Heart right ventricle (tissue), 16 donors: ENCODE results near the gene ERP44. TPM values are rescaled to one million over a fixed set of nuclear protein-coding genes. Genes with fewer than 3 reads are reported as not detected.

ENCODE experiments used
- ATAC-seq, 8 donors: fragments of 200-7000 bp; cut with Tn5 transposase; one replicate each; pipeline ENCODE4 v1.9.1; 2020; ENCODE audit warnings: mild to moderate bottlenecking in 8 of 8, moderate library complexity in 8 of 8, moderate number of reproducible peaks in 1 of 8
- DNase-seq, 2 donors: peaks; one replicate each; pipeline ENCODE4 v3.0.0-alpha.2; 2020
- H3K27ac ChIP-seq, 10 donors: fragments of 200-600 bp; sonication (generic) in 2 of 10; one replicate each; pipeline versions ENCODE4 v1.5.0 to v1.8.0; 2020 to 2022; ENCODE audit warnings: mild to moderate bottlenecking in 3 of 10
- H3K27me3 ChIP-seq, 7 donors: fragments of 200-600 bp; one replicate each; pipeline ENCODE4 v1.8.0; 2021 to 2022; ENCODE audit warnings: mild to moderate bottlenecking in 2 of 7
- H3K36me3 ChIP-seq, 9 donors: fragments of 200-600 bp; sonication (generic) in 1 of 9; one replicate each; pipeline versions ENCODE4 v1.5.0 to v1.8.0; 2020 to 2022; ENCODE audit warnings: mild to moderate bottlenecking in 2 of 9
- H3K4me1 ChIP-seq, 9 donors: fragments of 200-600 bp; sonication (generic) in 1 of 9; one replicate each; pipeline versions ENCODE4 v1.5.0 to v1.8.0; 2020 to 2022; ENCODE audit warnings: mild to moderate bottlenecking in 4 of 9
- H3K4me3 ChIP-seq, 10 donors: fragments of 200-600 bp; sonication (generic) in 2 of 10; one replicate each; pipeline versions ENCODE4 v1.5.0 to v1.8.0; 2020 to 2022; ENCODE audit warnings: mild to moderate bottlenecking in 7 of 10, moderate library complexity in 2 of 10
- H3K9me3 ChIP-seq, 11 donors: fragments of 200-600 bp in 10 of 11; sonication (generic) in 2 of 11; one replicate each; pipeline versions ENCODE4 v1.5.0 to v1.8.0; 2013 to 2022; ENCODE audit warnings: mild to moderate bottlenecking in 2 of 11, control low read depth in 1 of 11, moderate library complexity in 1 of 11
- WGBS, 2 donors: extraction: QIAGEN DNeasy Blood & Tissue Kit; methylation state at CpG; one replicate each; pipeline ENCODE4 v1.1.7; 2013; ENCODE audit warnings: inconsistent platforms in 1 of 2; 5-methylcytosine and 5-hydroxymethylcytosine counted together
- intact Hi-C, 10 donors: fragments of 100-400 bp; cut with DNase I; formaldehyde crosslinking; loops; one replicate each; pipeline versions ENCODE4 v1.11.1 to v1.14.2; 2022
- polyA plus RNA-seq, 2 donors: library from polyadenylated mRNA; stranded (reverse); fragments of 200-250 nt; gene quantifications; one replicate each; pipeline ENCODE4 v1.2.3, GENCODE V29; 2013
- total RNA-seq, 10 donors: library from RNA; stranded (reverse); fragmentation: NEBNext Ultra II Directional in 3 of 10; extraction: Animal tissue kit (Norgen Biotek cat#: 25700) in 3 of 10; gene quantifications; one replicate each; pipeline versions ENCODE4 v1.2.1 to v1.2.4, GENCODE V29; 2021 to 2023
- TF ChIP-seq, protein P1 (sequence below), 9 donors: fragments of 200-600 bp; sonication (generic) in 2 of 9; IDR thresholded peaks; one replicate each; pipeline versions ENCODE4 v1.5.0 to v1.8.0; 2021 to 2022; ENCODE audit warnings: antibody characterized with exemption in 9 of 9, mild to moderate bottlenecking in 5 of 9, moderate library complexity in 1 of 9
- donor health status: Arrhythmogenic right ventricular cardiomyopathy.
- donor health status: ischemic (EF 13 %, LVEDD 7.1; RV severe dilation, severe dysfunction).
- donor health status: healthy with polysubstance abuse.
- donor health status: DM: no; HTN: yes; CAD: no.
- donor health status: DM: no; HTN: no; CAD: no.
- donor health status: ischemic (EF 25% LVEDD 6.9; RV normal size, moderate dysfunction).
- donor health status: ischemic (EF 25% LVEDD 5.7; RV mildly dilated, moderate dysfunction).
- donor health status: healthy.
- donor health status: DM: yes; HTN: yes; CAD: no.
- donor health status: Ischemic cardiomyopathy.
- donor health status: ischemic (EF 35%, LVEDD 5.7; RV mildly dilated, moderate dysfunction).
- donor health status: nonischemic (EF 11% LVEDD 7.7; RV severe dilation, severe dysfunction).
- donor health status: DM: yes; HTN: yes; CAD: no.
- donor health status: PGD.
- donor health status: ischemic (EF 29% LVEDD 5.4; RV normal size, mild dysfunction).
- donor health status: nonischemic (EF 23%, LVEDD 6.1; RV moderate dilation, normal function).

ERP44 gene
- total and polyA plus RNA-seq, 12 donors, result 11.9 to 19.8 (median 15.2) TPM

DNA sequence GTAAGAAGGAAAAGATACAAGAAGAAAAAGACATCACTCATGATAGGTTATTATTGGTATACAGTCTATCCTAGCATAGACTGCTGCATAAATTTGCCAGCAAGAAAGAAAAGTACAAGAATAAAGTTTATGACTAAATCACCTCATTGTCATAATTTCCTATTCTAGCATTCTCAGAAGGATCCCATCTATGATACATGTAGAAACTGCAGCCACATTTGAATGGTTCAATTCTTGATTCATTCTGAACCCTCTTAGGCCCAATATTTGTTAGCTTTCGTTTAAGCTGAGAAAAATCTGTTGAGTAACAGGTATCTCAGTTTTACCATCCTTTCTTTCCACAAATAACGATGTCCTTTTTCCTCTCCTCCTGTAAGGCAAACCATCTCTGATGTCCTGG is 21.5 kb upstream of the ERP44 start:
- H3K9me3 ChIP-seq, result peaks cover 0 to 8% (median 0%) of the 10 kb centered on the region in 11 donors
- H3K27ac ChIP-seq, result no peak overlapping the region
- H3K27me3 ChIP-seq, result no peaks in the 10 kb centered on the region
- TF ChIP-seq, protein P1, sequence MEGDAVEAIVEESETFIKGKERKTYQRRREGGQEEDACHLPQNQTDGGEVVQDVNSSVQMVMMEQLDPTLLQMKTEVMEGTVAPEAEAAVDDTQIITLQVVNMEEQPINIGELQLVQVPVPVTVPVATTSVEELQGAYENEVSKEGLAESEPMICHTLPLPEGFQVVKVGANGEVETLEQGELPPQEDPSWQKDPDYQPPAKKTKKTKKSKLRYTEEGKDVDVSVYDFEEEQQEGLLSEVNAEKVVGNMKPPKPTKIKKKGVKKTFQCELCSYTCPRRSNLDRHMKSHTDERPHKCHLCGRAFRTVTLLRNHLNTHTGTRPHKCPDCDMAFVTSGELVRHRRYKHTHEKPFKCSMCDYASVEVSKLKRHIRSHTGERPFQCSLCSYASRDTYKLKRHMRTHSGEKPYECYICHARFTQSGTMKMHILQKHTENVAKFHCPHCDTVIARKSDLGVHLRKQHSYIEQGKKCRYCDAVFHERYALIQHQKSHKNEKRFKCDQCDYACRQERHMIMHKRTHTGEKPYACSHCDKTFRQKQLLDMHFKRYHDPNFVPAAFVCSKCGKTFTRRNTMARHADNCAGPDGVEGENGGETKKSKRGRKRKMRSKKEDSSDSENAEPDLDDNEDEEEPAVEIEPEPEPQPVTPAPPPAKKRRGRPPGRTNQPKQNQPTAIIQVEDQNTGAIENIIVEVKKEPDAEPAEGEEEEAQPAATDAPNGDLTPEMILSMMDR (IDR thresholded peaks at IDR 0.05), result no peak
- 95% methylated on average over 2 of the region's 2 CpGs for WGBS, 2 donors
- H3K4me3 ChIP-seq, result no peak overlapping the region
- intact Hi-C loops, result no loop called here
- no peaks in the 10 kb centered on the region for H3K4me1 ChIP-seq
- H3K36me3 ChIP-seq, result peaks cover 0 to 44% (median 0%) of the 10 kb centered on the region in 9 donors
- no peak for DNase-seq
- no peak for ATAC-seq

DNA sequence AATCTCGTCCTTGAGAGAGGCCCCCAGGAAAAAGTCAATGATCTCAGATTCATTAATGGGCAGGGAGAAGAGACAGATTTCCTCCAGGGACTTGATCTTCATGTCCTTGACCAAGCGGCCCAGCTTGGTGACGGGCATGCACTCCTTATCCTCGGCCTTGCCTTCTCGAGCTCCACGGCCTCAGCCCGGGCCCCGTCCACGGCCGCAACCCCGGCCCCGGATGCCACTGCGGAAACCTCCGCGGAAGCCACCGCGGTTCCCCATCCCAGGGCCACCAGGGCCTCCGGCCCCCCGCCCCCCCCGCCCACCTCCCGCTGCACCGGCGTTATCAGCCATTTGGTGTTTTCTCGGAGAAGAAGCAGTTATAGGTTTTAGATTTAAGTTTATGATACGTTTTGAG is 18.5 kb upstream of the ERP44 start:
- DNase-seq (no peak), ATAC-seq (no peak)
- 97 to 98% methylated on average over 25 of the region's 25 CpGs for WGBS, 2 donors
- H3K27me3 ChIP-seq, result no peaks in the 10 kb centered on the region
- H3K9me3 ChIP-seq, result peaks cover 0 to 3% (median 0%) of the 10 kb centered on the region in 11 donors
- H3K27ac ChIP-seq, result no peak overlapping the region
- H3K4me1 ChIP-seq, result peaks cover 0 to 5% (median 0%) of the 10 kb centered on the region in 9 donors
- H3K36me3 ChIP-seq, result peaks cover 0 to 54% (median 0%) of the 10 kb centered on the region in 9 donors
- intact Hi-C loops, result loop anchor here in 2 of 10 donors (10.0 kb wide), 2 partner anchors 53 to 97 kb away; no protein-coding TSS in a partner anchor
- TF ChIP-seq, protein P1 (IDR thresholded peaks at IDR 0.05), result no peak
- H3K4me3 ChIP-seq, result no peak overlapping the region

DNA sequence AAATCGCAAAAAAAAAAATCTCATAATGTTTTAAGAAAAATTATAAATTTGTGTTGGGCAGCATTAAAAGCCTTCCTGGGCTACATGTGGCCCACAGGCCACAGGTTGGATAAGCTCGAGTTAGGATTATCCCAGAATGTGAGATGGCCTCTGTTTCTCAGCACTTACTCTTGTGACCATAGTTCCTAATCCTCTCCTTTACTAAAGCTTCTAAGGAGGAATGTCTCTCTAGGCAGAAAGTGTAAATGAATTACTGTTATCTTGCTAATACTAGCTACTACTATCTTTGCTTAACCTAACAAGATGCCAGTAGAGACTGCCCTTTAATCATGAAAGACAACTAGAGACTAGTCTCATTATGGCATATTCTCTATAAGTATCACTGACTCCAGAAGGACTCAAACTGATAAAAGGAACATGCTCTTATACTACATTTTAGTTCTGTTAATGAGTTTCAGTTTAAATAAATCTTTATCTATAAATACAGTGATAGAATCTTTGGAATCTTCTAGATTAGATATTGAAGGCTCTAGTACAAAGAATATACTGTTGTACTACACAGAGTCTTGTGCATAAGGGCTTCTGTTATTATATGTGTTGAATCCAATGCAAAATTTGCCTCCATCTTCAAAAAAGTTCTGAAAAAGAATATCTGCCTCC is 14.0 kb upstream of the ERP44 start:
- intact Hi-C loops, result loop anchor here in 3 of 10 donors (5.0 to 10.0 kb wide), 3 partner anchors 48 to 102 kb away; no protein-coding TSS in a partner anchor
- peaks cover 0 to 28% (median 16%) of the 10 kb centered on the region in 9 donors for H3K4me1 ChIP-seq
- ATAC-seq (no peak), DNase-seq (no peak)
- TF ChIP-seq, protein P1 (IDR thresholded peaks at IDR 0.05), result no peak
- H3K27ac ChIP-seq, result no peak overlapping the region
- WGBS, 2 donors, result 90 to 97% methylated on average over 2 of the region's 2 CpGs
- no peak overlapping the region for H3K4me3 ChIP-seq
- H3K9me3 ChIP-seq, result peaks cover 0 to 3% (median 0%) of the 10 kb centered on the region in 11 donors
- no peaks in the 10 kb centered on the region for H3K27me3 ChIP-seq
- H3K36me3 ChIP-seq, result peaks cover 0 to 52% (median 7%) of the 10 kb centered on the region in 9 donors

DNA sequence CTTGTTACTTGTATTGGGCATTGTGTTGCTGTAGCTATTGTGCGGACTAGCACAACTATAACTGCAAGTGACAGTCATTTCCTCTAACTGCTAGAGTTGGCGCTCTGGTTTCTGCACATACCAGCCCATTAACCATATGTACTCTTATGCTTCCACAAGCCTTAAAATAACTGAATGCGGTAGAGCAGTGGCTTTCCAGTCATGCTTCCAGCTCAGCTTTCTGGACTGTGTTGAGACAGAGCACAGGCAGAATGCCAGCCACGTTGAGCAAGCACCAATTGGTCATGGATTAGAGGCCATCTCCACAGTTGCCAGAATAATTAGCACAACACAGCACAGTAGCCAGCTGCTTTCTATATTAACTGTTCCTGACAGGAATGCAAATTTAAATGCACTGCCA is 12.4 kb upstream of the ERP44 start:
- TF ChIP-seq, protein P1 (IDR thresholded peaks at IDR 0.05), result no peak
- intact Hi-C loops, result loop anchor here in 3 of 10 donors (5.0 to 10.0 kb wide), 3 partner anchors 46 to 104 kb away; no protein-coding TSS in a partner anchor
- H3K27ac ChIP-seq, result peak overlapping the region in 9 of 10 donors; percentile 7 to 67 (median 59)
- H3K9me3 ChIP-seq, result peaks cover 0 to 3% (median 0%) of the 10 kb centered on the region in 11 donors
- H3K27me3 ChIP-seq, result no peaks in the 10 kb centered on the region
- 26 to 32% methylated on average over 4 of the region's 4 CpGs for WGBS, 2 donors
- peaks cover 0 to 68% (median 19%) of the 10 kb centered on the region in 9 donors for H3K36me3 ChIP-seq
- H3K4me3 ChIP-seq, result peak overlapping the region in 1 of 10 donors; percentile 3
- peaks cover 0 to 28% (median 16%) of the 10 kb centered on the region in 9 donors for H3K4me1 ChIP-seq
- ATAC-seq, result peak; percentile 95 to 99 (median 98)
- DNase-seq, result peak; percentile 81 to 83
